Measurements from ENCODE around the gene PGGHG.
"Not testable (repeated sequence)": the region's sequence is repeated elsewhere in the genome, so short reads cannot be mapped to it uniquely, and the experiment has no call there.

PGGHG gene

GRCh38 chr11:297586-298405, 8.9 kb downstream of the PGGHG start:
- DNase-seq (ENCODE audit: low read depth in 2 of 2) = no peak

- no peak for DNase-seq (ENCODE audit: low read depth in 2 of 2)
These were observed 9.6 kb downstream of the PGGHG start for GRCh38 chr11:298406-299065.

GRCh38 chr11:299081-299891, 10.4 kb downstream of the PGGHG start, which contains the start of gene IFITM5:
Gene IFITM5 (minus strand): TSS chr11:299526. CDS start chr11:299490, 36 bp downstream.
- DNase-seq (ENCODE audit: low read depth in 2 of 2) = no peak

GRCh38 chr11:299951-300735, 11.2 kb downstream of the PGGHG start:
- no peak for DNase-seq (ENCODE audit: low read depth in 2 of 2)

GRCh38 chr11:303363-303762, 14.4 kb downstream of the PGGHG start:
- no peak for DNase-seq (ENCODE audit: low read depth in 2 of 2)

- no peak for DNase-seq (ENCODE audit: low read depth in 2 of 2)
These were observed 15.2 kb downstream of the PGGHG start for GRCh38 chr11:304061-304506.

- DNase-seq (ENCODE audit: low read depth in 2 of 2) = peak; percentile 55 to 62
These were observed 16.3 kb downstream of the PGGHG start for GRCh38 chr11:304915-305843.

- no peak for DNase-seq (ENCODE audit: low read depth in 2 of 2)
These were observed 16.9 kb downstream of the PGGHG start for GRCh38 chr11:305844-306211.

GRCh38 chr11:306645-307371, 17.9 kb downstream of the PGGHG start:
- DNase-seq (ENCODE audit: low read depth in 2 of 2) = no peak

- peak; percentile 80 to 85 for DNase-seq (ENCODE audit: low read depth in 2 of 2)
These were observed 19.1 kb downstream of the PGGHG start, which contains the start of gene IFITM2 for GRCh38 chr11:307766-308708. Gene IFITM2 (plus strand): TSS chr11:307816. CDS start chr11:308193, 377 bp downstream.

GRCh38 chr11:308740-309665, 20.1 kb downstream of the PGGHG start:
- DNase-seq (ENCODE audit: low read depth in 2 of 2) = not testable (repeated sequence)

- not testable (repeated sequence) for DNase-seq (ENCODE audit: low read depth in 2 of 2)
These were observed 21.1 kb downstream of the PGGHG start for GRCh38 chr11:309979-310572.

GRCh38 chr11:311013-311748, 22.3 kb downstream of the PGGHG start:
- DNase-seq (ENCODE audit: low read depth in 2 of 2) = not testable (repeated sequence)

- DNase-seq (ENCODE audit: low read depth in 2 of 2) = no peak
These were observed 23.3 kb downstream of the PGGHG start for GRCh38 chr11:312092-312816.

GRCh38 chr11:313304-313786, 24.4 kb downstream of the PGGHG start:
- no peak for DNase-seq (ENCODE audit: low read depth in 2 of 2)
